ENCODE data around the gene TPD52L2.
"Not testable (repeated sequence)": the region's sequence is repeated elsewhere in the genome, so short reads cannot be mapped to it uniquely, and the experiment has no call there.

TPD52L2 gene

GRCh38 chr20:63855363-63856097, 9.5 kb upstream of the TPD52L2 start:
- DNase-seq (ENCODE audit: low spot score), result no peak

- no peak for DNase-seq (ENCODE audit: low spot score)
These were observed 9.0 kb upstream of the TPD52L2 start for GRCh38 chr20:63856098-63856511.

GRCh38 chr20:63857764-63858392, 7.2 kb upstream of the TPD52L2 start:
- no peak for DNase-seq (ENCODE audit: low spot score)

- no peak for DNase-seq (ENCODE audit: low spot score)
These were observed 6.5 kb upstream of the TPD52L2 start for GRCh38 chr20:63858393-63859165.

GRCh38 chr20:63859166-63859699, 5.8 kb upstream of the TPD52L2 start:
- DNase-seq (ENCODE audit: low spot score), result no peak

GRCh38 chr20:63860325-63861051, 4.6 kb upstream of the TPD52L2 start:
- no peak for DNase-seq (ENCODE audit: low spot score)

- no peak for DNase-seq (ENCODE audit: low spot score)
These were observed 3.6 kb upstream of the TPD52L2 start, which contains the start of gene ABHD16B for GRCh38 chr20:63861365-63861934. Gene ABHD16B (plus strand): TSS chr20:63861498. CDS start chr20:63861541, 43 bp downstream.

- DNase-seq (ENCODE audit: low spot score), result no peak
These were observed 2.8 kb upstream of the TPD52L2 start for GRCh38 chr20:63861981-63862901.

GRCh38 chr20:63863021-63863797, 1.9 kb upstream of the TPD52L2 start:
- no peak for DNase-seq (ENCODE audit: low spot score)

GRCh38 chr20:63863798-63864544, 1.1 kb upstream of the TPD52L2 start:
- peak; percentile 60 for DNase-seq (ENCODE audit: low spot score)

- DNase-seq (ENCODE audit: low spot score), result no peak
These were observed 509 bp upstream of the TPD52L2 start for GRCh38 chr20:63864545-63864977.

- not testable (repeated sequence) for DNase-seq (ENCODE audit: low spot score)
These were observed 2.0 kb downstream of the TPD52L2 start for GRCh38 chr20:63867042-63867441.

- no peak for DNase-seq (ENCODE audit: low spot score)
These were observed 3.2 kb downstream of the TPD52L2 start for GRCh38 chr20:63868264-63868663.

- peak; percentile 21 for DNase-seq (ENCODE audit: low spot score)
These were observed 8.5 kb downstream of the TPD52L2 start for GRCh38 chr20:63873477-63873971.

- not testable (repeated sequence) for DNase-seq (ENCODE audit: low spot score)
These were observed 9.2 kb downstream of the TPD52L2 start for GRCh38 chr20:63874241-63874640.

- no peak for DNase-seq (ENCODE audit: low spot score)
These were observed 11.5 kb downstream of the TPD52L2 start for GRCh38 chr20:63876489-63877036.

GRCh38 chr20:63877755-63878470, 12.8 kb downstream of the TPD52L2 start:
- no peak for DNase-seq (ENCODE audit: low spot score)
